ENCODE data around the gene STXBP3.

GRCh38 chr1:108845446-108845845 lies 99.0 kb downstream of the STXBP3 start:
- TF ChIP-seq CTCF (conservative IDR thresholded peaks at IDR 0.05 in 1 of 2, IDR thresholded peaks at IDR 0.05 in 1 of 2; ENCODE audit: extremely low read depth in 1 of 2, insufficient read depth in 1 of 2, low read depth in 1 of 2, low read length in 2 of 2) (no peak), EZH2 (IDR thresholded peaks at IDR 0.05; ENCODE audit: borderline replicate concordance, low read length) (no peak)
